Astrocyte (in vitro differentiated cells and primary cell): ENCODE data around the gene KMT2C. TPM values are rescaled to one million over a fixed set of nuclear protein-coding genes. Genes with fewer than 3 reads are reported as not detected.
"Not testable (repeated sequence)": the region's sequence is repeated elsewhere in the genome, so short reads cannot be mapped to it uniquely, and the experiment has no call there.

ENCODE experiments used
- DNase-seq: peaks from one replicate; pipeline ENCODE4 v3.0.0-alpha.2; 2010; ENCODE audit warnings: low read depth
- FAIRE-seq: peaks from 2 replicates; lab custom pipeline; 2011; peaks lifted over from hg19 to GRCh38; lab: Jason Lieb, UNC
- H2AFZ ChIP-seq: 2 replicates; pipeline ENCODE4 v1.6.0; 2012; ENCODE audit warnings: low read depth, low read length, inconsistent platforms
- H3K27ac ChIP-seq: 2 replicates; pipeline ENCODE4 v1.5.1; 2011; ENCODE audit warnings: low read depth, low read length, inconsistent platforms
- H3K27me3 ChIP-seq: 2 replicates; pipeline ENCODE4 v1.6.0; 2011; ENCODE audit warnings: low read length, inconsistent platforms; ENCODE audit not compliant: insufficient read depth
- H3K36me3 ChIP-seq: 2 replicates; pipeline ENCODE4 v1.5.1; 2011; ENCODE audit warnings: low read length, inconsistent platforms; ENCODE audit not compliant: insufficient read depth
- H3K4me1 ChIP-seq: 2 replicates; pipeline ENCODE4 v1.5.1; 2011; ENCODE audit warnings: low read length, inconsistent platforms; ENCODE audit not compliant: insufficient read depth
- H3K4me2 ChIP-seq: 2 replicates; pipeline ENCODE4 v1.6.0; 2012; ENCODE audit warnings: low read length, inconsistent platforms
- H3K4me3 ChIP-seq: 2 replicates; pipeline ENCODE4 v1.5.1; 2011; ENCODE audit warnings: low read depth, mild to moderate bottlenecking, low read length, inconsistent platforms; ENCODE audit not compliant: insufficient read depth
- H3K79me2 ChIP-seq: 2 replicates; pipeline ENCODE4 v1.6.0; 2012; ENCODE audit warnings: mild to moderate bottlenecking, low read length, inconsistent platforms; ENCODE audit not compliant: insufficient read depth
- H3K9ac ChIP-seq: 2 replicates; pipeline ENCODE4 v1.6.0; 2012; ENCODE audit warnings: mild to moderate bottlenecking, low read length, inconsistent platforms
- H3K9me3 ChIP-seq: 2 replicates; pipeline ENCODE4 v1.5.1; 2012; ENCODE audit warnings: low read depth, mild to moderate bottlenecking, low read length, inconsistent platforms; ENCODE audit not compliant: insufficient read depth
- H4K20me1 ChIP-seq: 2 replicates; pipeline ENCODE4 v1.6.0; 2012; ENCODE audit warnings: low read length, inconsistent platforms; ENCODE audit not compliant: insufficient read depth
- H3K27ac Mint-ChIP-seq: one replicate; pipeline ENCODE4 v1.8.0; 2021; ENCODE audit warnings: mild to moderate bottlenecking, mixed read lengths; ENCODE audit not compliant: unreplicated experiment
- H3K27me3 Mint-ChIP-seq: one replicate; pipeline ENCODE4 v1.8.0; 2021; ENCODE audit warnings: low read depth, mixed read lengths; ENCODE audit not compliant: unreplicated experiment
- H3K36me3 Mint-ChIP-seq: one replicate; pipeline ENCODE4 v1.8.0; 2021; ENCODE audit warnings: low read depth, mixed read lengths; ENCODE audit not compliant: unreplicated experiment
- H3K4me1 Mint-ChIP-seq: one replicate; pipeline ENCODE4 v1.8.0; 2021; ENCODE audit warnings: low read depth, mixed read lengths; ENCODE audit not compliant: unreplicated experiment
- H3K4me3 Mint-ChIP-seq: one replicate; pipeline ENCODE4 v1.8.0; 2021; ENCODE audit warnings: mild to moderate bottlenecking, moderate library complexity, mixed read lengths; ENCODE audit not compliant: unreplicated experiment
- H3K9me3 Mint-ChIP-seq: one replicate; pipeline ENCODE4 v1.8.0; 2021; ENCODE audit warnings: mild to moderate bottlenecking, mixed read lengths; ENCODE audit not compliant: unreplicated experiment
- EZH2 ChIP-seq: IDR thresholded peaks from 2 replicates; pipeline ENCODE4 v1.6.1; 2012; ENCODE audit warnings: mild to moderate bottlenecking, low read length, inconsistent platforms; ENCODE audit not compliant: insufficient read depth
- total RNA-seq: library from RNA; stranded (reverse); gene quantifications from 2 replicates; pipeline ENCODE4 v1.2.1, GENCODE V29; 2021
- TF ChIP-seq, protein P1 (sequence below): IDR thresholded peaks from 2 replicates; pipeline ENCODE4 v1.5.1; 2011; ENCODE audit warnings: low read depth, mild to moderate bottlenecking, inconsistent platforms, low read length, moderate library complexity; ENCODE audit not compliant: insufficient read depth

Gene KMT2C
- total RNA-seq, 1 donor from 2014 or later: 59.0 TPM

GRCh38 chr7:152436111-152436930, 518 bp upstream of the KMT2C start:
- Histone ChIP-seq H2AFZ (peak overlapping the region; percentile 79), H3K4me2 (peak overlapping the region; percentile 91), H4K20me1 (peaks cover 35% of the 10 kb centered on the region), H3K27ac (peak overlapping the region; percentile 82), H3K4me1 (peaks cover 11% of the 10 kb centered on the region), H3K36me3 (no peaks in the 10 kb centered on the region), H3K4me3 (peak overlapping the region; percentile 63), H3K9ac (peak overlapping the region; percentile 90), H3K79me2 (peaks cover 39% of the 10 kb centered on the region), H3K9me3 (no peaks in the 10 kb centered on the region), H3K27me3 (no peaks in the 10 kb centered on the region)
- no peaks in the 10 kb centered on the region for H3K9me3 Mint-ChIP-seq
- peak overlapping the region; percentile 88 for H3K4me3 Mint-ChIP-seq
- peaks cover 6% of the 10 kb centered on the region for H3K4me1 Mint-ChIP-seq
- no peaks in the 10 kb centered on the region for H3K36me3 Mint-ChIP-seq
- TF ChIP-seq, protein P1, sequence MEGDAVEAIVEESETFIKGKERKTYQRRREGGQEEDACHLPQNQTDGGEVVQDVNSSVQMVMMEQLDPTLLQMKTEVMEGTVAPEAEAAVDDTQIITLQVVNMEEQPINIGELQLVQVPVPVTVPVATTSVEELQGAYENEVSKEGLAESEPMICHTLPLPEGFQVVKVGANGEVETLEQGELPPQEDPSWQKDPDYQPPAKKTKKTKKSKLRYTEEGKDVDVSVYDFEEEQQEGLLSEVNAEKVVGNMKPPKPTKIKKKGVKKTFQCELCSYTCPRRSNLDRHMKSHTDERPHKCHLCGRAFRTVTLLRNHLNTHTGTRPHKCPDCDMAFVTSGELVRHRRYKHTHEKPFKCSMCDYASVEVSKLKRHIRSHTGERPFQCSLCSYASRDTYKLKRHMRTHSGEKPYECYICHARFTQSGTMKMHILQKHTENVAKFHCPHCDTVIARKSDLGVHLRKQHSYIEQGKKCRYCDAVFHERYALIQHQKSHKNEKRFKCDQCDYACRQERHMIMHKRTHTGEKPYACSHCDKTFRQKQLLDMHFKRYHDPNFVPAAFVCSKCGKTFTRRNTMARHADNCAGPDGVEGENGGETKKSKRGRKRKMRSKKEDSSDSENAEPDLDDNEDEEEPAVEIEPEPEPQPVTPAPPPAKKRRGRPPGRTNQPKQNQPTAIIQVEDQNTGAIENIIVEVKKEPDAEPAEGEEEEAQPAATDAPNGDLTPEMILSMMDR: no peak
- TF ChIP-seq EZH2: no peak
- FAIRE-seq (no peak), DNase-seq (peak; percentile 82)
- H3K27ac Mint-ChIP-seq: peak overlapping the region; percentile 94
- H3K27me3 Mint-ChIP-seq: no peaks in the 10 kb centered on the region

DNA sequence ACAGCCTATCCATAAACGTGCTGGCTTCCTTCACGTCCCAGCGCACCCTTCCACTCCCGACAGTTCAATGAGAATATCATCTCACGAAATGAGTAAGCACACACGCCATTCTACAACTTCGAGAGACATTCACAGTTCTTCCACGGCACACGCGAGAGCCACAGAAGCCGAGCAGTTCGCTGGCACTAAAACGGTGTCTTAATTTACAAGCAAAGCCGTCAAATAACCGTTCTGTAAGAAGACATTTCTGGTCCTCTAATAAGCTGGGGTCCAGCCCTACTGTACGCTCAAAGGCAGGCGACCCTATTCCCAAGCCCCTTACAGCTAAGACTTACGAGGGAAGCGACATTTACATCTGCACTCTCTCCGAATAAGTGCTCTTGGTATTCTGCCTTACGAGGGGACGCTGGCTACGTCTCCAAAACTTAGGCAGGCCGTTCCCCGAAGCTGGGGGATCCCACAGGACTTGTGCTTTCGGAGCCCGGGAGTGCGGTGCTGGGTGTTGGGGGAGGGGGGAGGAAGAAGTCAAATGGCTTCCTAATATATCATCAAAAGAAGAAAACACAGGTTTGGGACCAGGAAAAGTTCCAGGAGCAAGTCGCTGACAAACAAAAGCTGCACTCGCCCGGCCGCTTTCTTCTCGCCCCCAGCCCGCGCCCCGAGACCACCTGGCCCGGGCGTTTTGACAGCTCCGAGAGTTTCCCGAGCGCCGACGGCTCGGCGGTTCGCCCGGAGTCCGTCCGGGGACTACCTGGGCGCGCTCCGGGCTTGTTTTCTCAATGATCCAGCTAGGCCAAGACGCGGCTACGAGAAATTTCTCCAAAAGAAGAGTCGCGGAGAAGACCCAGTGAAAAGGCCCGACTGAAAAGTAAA, 1.1 kb downstream of the KMT2C start:
- peaks cover 55% of the 10 kb centered on the region for H3K79me2 ChIP-seq
- H3K4me1 ChIP-seq: peaks cover 11% of the 10 kb centered on the region
- not testable (repeated sequence) for H3K9me3 Mint-ChIP-seq, H3K36me3 Mint-ChIP-seq, FAIRE-seq, H3K27me3 Mint-ChIP-seq, H3K27me3 ChIP-seq, H3K36me3 ChIP-seq, H3K9me3 ChIP-seq
- peaks cover 12% of the 10 kb centered on the region for H3K4me1 Mint-ChIP-seq
- peak overlapping the region; percentile 67 for H3K27ac ChIP-seq
- peak overlapping the region; percentile 21 for H2AFZ ChIP-seq
- peaks cover 50% of the 10 kb centered on the region for H4K20me1 ChIP-seq
- H3K27ac Mint-ChIP-seq: peak overlapping the region; percentile 38
- peak overlapping the region; percentile 92 for H3K9ac ChIP-seq
- peak overlapping the region; percentile 90 for H3K4me3 ChIP-seq
- peak overlapping the region; percentile 86 for H3K4me2 ChIP-seq
- DNase-seq: peak; percentile 41
- peak overlapping the region; percentile 94 for H3K4me3 Mint-ChIP-seq

DNA sequence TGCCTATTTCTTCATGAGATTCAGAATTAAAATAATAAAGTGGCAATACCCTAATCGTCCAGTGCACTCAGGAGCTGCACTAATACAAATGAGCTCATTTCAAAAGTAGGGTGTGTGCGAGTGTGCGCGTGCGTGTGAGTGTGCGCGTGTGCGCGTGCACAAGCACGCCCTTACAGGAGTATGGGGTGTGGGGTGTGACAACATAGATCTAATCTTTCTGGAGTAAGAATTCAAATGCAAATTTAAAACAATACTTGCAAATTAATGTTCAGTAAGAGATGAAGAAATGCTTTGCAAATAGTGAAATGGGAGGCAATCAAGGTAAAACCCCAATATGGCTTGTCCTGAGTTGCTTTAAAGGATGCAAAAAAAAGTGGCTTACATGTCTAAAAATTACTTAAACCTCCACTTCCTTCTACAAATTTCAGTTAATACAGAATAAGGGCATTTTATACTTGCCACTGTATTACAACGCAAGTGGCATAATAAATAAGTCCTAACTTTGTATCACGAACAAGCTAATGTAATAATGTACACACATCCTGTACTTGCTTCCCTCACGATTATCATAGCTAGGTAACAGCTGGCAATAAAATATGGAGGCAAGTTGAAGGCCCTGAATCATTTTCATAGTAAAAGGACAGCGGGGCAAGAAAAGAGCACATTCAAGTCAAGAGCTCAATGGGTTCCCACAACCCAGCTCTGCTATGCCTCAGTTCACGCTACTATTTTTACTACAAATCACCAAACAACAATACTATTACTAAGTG, 1.9 kb downstream of the KMT2C start:
- peaks cover 63% of the 10 kb centered on the region for H3K79me2 ChIP-seq
- peak; percentile 26 for FAIRE-seq
- Mint-ChIP-seq H3K4me1 (peaks cover 15% of the 10 kb centered on the region), H3K27ac (peak overlapping the region; percentile 77), H3K4me3 (peak overlapping the region; percentile 94)
- H3K36me3 ChIP-seq, DNase-seq, H3K27me3 ChIP-seq, H3K9me3 Mint-ChIP-seq, H3K9me3 ChIP-seq, H2AFZ ChIP-seq, H3K36me3 Mint-ChIP-seq, H3K27me3 Mint-ChIP-seq: not testable (repeated sequence)
- H4K20me1 ChIP-seq: peaks cover 59% of the 10 kb centered on the region
- peaks cover 11% of the 10 kb centered on the region for H3K4me1 ChIP-seq
- H3K4me2 ChIP-seq: peak overlapping the region; percentile 86
- TF ChIP-seq, protein P1: peak; percentile 4
- H3K4me3 ChIP-seq: peak overlapping the region; percentile 90
- H3K9ac ChIP-seq: peak overlapping the region; percentile 92
- peak overlapping the region; percentile 67 for H3K27ac ChIP-seq

- not testable (repeated sequence) for FAIRE-seq, H3K27me3 ChIP-seq, H2AFZ ChIP-seq, H3K9me3 ChIP-seq, DNase-seq, H3K36me3 Mint-ChIP-seq, H3K9me3 Mint-ChIP-seq, H3K36me3 ChIP-seq, H3K4me3 ChIP-seq, H3K27ac ChIP-seq, H3K27me3 Mint-ChIP-seq
- peaks cover 19% of the 10 kb centered on the region for H3K4me1 Mint-ChIP-seq
- peak overlapping the region; percentile 94 for H3K4me3 Mint-ChIP-seq
- peaks cover 70% of the 10 kb centered on the region for H4K20me1 ChIP-seq
- H3K9ac ChIP-seq: peak overlapping the region; percentile 58
- peaks cover 11% of the 10 kb centered on the region for H3K4me1 ChIP-seq
- peak overlapping the region; percentile 86 for H3K4me2 ChIP-seq
- H3K27ac Mint-ChIP-seq: peak overlapping the region; percentile 77
- H3K79me2 ChIP-seq: peaks cover 75% of the 10 kb centered on the region
These were observed 3.1 kb downstream of the KMT2C start for GRCh38 chr7:152432735-152433134.
